Measurements from ENCODE around the gene LEF1.

DNA sequence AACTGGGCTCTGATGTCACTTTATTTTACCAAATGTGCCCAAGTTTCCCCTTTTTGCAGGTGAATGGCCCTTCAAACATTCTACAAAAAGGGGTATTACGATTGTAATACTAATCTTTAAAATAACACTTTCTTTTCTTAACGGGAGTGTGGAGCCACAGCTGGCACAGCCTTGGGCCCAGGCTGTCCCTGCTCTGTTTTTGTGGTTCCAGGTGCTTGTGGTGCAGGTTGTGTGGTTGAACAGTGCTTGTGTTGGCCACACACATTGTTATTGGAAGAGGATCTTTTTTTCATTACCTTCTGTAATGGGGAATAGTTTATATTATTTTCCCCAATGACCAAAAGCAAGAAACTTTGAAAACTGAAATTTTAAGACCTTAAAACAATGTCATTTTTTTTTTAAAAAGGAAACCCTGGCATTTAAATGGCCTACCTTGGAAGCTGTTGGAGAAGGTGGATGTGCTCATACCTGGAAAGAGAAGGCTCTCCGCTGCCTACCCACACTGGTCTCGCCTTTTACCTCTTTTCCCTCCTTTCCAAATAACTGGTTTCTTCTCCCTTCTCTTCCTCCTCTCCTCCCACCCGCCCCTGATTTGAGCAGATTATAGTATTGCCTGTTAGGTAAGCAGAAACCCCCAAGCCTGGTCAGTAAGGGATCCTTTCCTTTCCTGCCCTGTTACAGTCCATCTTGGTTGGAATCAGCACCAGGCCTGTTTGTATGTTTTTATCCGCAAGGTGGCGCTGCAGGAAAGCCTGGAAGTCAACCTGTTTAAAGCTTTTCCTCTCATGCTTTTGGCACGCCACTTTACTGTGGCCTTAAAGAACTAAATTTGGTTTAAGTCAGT lies 150.5 kb downstream of the LEF1 start:
- TF ChIP-seq, protein P1, sequence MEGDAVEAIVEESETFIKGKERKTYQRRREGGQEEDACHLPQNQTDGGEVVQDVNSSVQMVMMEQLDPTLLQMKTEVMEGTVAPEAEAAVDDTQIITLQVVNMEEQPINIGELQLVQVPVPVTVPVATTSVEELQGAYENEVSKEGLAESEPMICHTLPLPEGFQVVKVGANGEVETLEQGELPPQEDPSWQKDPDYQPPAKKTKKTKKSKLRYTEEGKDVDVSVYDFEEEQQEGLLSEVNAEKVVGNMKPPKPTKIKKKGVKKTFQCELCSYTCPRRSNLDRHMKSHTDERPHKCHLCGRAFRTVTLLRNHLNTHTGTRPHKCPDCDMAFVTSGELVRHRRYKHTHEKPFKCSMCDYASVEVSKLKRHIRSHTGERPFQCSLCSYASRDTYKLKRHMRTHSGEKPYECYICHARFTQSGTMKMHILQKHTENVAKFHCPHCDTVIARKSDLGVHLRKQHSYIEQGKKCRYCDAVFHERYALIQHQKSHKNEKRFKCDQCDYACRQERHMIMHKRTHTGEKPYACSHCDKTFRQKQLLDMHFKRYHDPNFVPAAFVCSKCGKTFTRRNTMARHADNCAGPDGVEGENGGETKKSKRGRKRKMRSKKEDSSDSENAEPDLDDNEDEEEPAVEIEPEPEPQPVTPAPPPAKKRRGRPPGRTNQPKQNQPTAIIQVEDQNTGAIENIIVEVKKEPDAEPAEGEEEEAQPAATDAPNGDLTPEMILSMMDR (IDR thresholded peaks at IDR 0.05), result peak; percentile 57 to 86 (median 84)
- TF ChIP-seq POLR2AphosphoS5 (IDR thresholded peaks at IDR 0.05), result peak in 1 of 3 donors; percentile 11
